HG03354 (cell line): ENCODE results near the gene ZBTB7A.

ENCODE experiments used
- ATAC-seq: cut with Tn5 transposase; IDR thresholded peaks from one replicate; pipeline ENCODE4 v1.9.1; 2021; ENCODE audit warnings: mild to moderate bottlenecking; ENCODE audit not compliant: unreplicated experiment, poor library complexity, severe bottlenecking

The ZBTB7A gene

DNA sequence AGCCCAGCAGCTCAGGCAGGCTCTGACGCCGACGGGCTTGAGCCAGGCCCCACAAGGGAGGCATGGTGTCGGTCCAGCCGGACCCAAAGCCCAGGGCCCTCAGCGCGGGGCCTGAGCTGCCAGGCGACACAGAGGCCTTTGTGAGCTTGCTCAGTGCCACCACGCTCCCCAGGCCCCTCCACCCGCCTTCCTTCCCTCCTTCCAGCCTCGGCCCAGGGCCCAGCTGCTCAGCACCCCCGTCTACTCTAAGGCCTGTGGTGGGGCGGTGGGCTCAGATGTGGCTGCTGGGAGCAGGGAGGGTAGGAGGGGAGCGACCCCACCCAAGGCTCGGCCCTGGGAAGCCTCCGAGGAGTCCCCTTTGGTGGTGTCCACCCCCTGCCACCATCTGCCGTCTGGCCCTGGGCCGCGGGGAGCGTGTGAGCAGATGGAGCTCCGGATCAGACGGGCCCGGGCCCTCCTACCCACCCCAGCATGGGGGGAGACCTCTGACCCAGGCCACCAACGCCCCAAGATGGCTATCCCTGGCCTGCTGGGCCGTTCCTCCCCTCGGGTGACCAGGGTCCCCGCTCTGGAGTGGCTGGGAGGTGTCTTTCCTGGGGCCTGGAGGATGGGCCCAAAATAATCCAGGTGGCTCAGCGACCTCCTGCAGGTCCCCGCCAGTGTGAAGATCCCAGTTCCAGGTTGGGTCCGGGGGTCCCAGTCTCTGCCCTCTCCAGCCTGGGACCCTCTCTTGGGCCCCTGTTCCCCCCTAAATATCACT, 7.8 kb downstream of the ZBTB7A start:
- no peak for ATAC-seq

DNA sequence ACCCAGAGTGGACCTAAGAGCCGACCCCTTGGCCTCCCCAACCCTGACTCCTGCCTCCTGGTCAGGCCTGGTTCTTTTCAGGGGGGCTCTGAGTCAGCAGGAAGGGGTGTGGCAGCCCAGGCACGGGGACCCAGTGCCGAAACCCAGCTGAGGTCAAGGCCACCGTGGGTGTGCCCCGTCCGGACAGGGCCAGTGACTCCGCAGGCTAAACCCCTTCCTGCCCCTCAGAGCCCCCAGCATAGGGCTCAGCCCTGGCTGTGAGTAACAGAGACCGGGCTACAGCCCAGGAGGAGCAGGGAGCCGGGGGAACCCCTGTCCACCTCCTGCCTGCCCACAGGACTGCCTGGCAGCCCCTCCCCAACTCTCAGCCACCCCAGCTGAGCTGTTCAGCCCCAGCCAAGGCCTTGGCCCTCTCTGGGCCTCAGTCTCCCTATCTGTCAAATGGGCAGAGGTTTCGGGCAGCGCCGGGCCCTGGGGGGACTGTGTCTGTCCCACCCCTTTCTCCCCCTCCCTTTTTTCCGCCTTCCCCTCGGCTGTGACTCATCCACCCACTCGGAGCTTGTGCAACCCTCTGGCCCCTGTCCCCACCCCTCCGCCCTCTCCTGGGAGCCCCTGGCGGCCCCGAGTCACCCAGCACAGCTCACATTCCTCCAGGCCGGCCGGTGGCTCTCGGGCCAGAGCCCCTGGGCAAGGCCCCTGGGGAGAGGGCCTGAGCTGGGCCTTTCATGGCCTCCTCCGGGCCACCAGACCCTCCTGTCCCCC, 8.6 kb downstream of the ZBTB7A start:
- no peak for ATAC-seq

DNA sequence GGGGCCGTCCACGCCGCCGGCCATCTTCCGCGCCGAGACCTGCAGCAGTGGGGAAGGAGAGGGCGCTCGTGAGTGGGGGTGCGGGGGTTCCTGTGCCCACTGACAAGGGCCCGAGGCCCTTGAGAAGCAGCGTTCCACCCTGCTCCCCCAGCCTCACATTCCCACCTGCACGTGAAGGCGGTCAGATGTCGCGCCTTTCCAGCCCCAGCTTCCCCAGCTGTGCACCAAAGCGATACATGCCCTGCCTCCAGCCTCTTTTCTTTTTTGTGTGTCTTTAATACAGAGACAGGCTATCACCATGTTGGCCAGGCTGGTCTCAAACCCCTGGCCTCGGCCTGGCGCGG, 11.5 kb downstream of the ZBTB7A start:
- no peak for ATAC-seq

DNA sequence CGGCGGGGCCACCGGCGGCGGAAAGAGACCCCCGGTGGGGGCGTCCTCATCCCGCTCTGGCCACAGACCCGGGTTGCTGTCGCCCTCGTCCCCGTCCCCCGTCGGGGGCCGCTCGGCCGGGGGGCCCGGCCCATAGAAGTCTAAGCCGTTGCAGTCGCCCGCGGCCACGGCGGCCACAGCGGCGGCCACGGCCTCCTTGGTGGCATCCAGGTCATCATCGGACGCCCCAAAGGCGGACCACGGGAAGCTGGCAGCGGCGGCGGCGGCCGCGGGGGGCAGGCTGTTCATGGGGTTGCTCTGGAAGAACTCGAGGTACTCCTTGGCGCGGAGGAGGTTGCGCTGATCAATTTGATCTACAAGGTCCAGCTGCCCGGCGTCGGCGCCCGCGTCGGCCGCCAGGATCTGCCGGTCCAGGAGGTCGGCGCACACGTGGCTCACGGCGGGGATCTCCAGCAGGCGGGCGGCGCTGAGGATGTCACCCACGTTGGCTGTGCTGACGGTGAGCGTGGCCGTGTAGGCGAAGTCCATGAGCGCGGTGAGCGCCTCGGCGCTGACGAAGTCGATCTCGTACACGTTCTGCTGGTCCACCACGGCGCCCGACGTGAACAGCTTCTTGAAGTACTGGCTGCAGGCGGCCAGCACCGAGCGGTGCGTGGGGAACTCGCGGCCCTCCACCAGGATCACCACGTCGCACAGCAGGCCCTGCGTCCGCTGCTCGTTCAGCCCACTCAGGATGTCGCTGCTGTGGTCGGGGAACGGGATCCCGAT, 12.1 kb downstream of the ZBTB7A start:
- ATAC-seq = no peak

DNA sequence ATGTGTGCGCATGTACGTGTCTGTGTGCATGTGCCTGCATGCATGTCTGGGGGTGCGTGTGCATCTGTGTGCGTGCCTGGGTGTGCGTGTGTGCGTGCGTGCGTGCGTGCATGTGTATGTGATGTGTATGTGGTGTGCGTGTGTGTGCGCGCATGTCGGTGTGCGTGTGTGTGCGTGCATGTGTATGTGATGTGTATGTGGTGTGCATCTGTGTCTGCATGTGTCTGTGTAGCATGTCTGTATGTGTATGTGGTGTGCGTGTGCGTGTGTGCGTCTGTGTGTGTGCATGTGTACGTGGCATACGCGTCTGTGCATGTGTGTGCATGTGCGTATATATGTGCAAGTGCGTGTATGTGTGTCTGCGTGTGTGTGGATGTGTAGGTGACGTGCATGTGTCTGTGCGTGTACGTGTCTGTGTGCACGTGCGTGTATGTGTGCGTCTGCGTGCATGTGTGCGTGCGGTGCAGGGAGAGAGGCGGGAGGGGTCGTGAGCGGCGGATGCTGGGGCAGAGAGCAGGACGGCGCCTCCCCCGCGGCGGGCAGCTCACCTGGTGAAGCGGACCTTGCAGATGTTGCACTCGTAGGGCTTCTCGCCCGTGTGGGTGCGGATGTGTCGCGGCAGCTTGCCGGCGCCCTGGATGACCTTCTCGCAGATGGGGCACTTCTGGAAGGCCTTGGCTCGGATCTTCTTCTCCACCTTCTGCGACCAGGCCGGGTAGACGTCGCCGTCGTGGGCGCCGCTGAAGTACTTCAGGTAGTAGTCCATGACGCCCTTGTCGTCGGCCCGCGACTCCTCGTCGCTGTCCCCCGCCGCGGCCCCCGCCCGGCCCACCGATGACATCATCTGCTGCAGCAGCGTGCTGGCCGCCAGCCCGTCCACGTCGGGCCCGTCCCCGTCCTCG, 13.0 kb downstream of the ZBTB7A start:
- ATAC-seq = no peak

GRCh38 chr19:4052993-4053422, 13.7 kb downstream of the ZBTB7A start:
- no peak for ATAC-seq

DNA sequence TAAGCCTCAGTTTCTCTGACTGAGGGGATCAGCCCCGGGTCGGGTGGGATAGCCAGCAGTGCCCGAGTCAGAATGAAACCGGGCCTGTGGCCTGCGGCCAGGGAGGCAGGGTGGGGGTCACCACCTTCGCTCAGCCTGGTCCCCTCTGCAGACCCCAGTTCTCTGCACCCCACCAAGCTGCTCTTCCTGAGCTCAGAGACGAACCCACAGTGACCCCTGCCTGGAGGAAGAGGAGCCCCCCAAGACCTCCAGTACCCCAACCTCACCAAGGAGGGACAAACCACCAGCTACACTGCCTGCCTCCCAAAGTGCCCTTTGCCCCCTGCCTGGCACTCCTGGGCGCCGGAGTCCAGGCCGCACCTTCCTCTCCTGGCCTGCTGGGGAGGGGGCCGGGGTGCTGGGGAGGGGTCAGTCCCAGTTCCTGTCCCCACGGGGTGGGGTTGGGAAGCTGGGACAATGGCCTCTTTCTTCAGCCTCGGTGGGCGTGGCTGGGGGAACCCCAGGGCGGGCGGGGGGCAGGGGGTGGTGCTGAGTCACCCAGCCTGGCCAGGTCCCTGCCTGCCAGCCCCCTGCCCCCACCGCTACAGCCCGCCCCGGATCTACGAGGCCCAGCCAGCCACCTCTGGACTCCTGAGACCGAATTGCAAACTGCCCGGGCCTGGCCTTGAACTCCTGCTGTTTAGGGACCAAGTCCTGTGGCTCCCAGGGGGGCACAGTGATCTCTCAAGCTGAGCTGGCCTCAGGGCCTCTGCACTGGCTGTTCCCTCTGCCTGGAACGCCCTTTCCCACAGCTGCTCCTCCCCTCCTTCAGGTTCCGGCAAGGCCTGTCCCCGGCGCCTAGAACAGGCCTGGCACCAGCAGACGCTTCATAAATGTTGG, 14.3 kb downstream of the ZBTB7A start:
- no peak for ATAC-seq

DNA sequence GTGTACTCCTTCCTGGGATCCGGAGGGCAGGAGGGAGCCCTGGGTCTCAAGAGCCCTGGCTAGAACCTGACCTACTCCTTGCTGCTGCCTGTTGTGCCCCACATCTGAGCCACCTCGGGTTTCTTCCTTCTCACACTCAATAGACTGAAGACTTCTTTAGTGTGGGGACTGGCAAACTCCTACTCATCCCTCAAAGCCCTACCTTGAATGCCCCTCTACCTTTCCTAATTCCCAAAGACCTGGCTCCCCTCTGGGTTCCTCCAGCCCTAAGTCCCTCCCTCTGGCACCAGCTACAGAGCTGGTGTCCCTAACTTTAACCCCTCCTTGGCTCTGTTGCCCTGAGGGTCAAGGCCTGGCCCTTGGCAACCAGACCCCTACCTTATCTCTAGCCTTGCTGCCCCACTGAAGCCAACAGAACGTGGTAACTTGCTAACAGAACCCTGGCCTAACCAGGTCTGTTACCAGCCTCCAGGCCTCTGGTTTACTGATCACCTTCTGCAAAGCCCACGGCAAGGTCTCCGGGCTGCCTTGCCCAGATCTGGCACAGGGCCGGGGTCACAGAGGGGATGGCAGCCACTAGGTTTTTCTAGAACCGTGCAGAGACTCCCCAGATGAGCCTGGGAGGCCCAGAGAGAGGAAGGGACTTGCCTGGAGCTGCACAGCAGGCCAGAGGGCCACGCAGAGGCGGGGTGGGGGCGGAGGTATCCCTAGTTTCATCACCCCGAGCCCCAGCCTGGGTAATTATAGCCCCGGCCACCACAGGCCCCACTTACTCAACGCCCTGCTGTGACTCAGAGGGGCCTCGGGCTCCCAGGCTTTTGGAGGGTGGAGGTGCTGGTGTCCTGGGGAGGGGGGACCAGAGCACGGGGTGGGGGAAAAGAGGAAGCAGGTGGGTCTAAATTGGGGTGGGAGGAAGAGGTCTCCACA, 15.3 kb downstream of the ZBTB7A start:
- no peak for ATAC-seq

GRCh38 chr19:4049432-4049831, 17.3 kb downstream of the ZBTB7A start:
- ATAC-seq = no peak

GRCh38 chr19:4046946-4047683, 19.6 kb downstream of the ZBTB7A start:
- no peak for ATAC-seq

DNA sequence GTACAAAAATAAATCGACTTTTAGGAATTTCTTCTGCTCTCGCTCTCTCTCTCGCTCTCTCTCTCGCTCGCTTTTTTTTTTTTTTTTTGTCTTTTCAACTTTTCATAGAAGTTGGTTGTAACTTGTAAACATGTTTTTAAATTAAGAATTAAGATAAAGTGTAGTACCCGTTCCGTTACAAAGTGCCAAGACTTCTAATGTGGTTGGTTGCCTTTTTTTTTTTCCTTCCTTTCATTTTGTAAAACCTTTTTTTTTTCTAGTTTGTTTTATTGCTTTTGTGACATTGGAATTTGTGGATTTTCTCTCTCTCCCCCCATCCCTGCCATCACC, 20.4 kb downstream of the ZBTB7A start:
- no peak for ATAC-seq

- no peak for ATAC-seq
These were observed 20.9 kb downstream of the ZBTB7A start for GRCh38 chr19:4045597-4046361.

DNA sequence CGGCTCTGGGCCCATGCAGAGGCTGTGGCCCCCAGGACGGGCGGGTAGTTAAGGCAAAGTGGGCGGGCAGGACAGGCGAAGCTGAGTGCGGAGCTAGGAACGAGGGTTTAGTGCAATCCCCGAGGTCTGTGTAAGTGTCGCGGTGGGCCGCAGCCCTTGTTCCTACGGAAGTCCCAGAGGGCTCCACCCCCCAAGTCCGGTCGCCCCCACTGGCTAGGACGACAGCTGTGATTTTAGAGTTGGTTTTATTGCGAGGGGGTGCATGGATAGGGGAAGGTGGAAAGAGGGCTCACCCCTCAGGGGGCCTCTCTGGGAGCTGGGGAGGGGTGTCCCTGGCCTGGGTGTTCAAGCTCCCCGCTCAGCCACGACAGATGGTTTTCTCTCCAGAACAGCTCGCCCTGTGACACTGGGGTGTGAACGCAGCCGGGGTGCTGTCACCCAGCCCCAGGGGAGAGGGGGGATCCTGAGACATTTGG, 21.7 kb downstream of the ZBTB7A start:
- no peak for ATAC-seq

DNA sequence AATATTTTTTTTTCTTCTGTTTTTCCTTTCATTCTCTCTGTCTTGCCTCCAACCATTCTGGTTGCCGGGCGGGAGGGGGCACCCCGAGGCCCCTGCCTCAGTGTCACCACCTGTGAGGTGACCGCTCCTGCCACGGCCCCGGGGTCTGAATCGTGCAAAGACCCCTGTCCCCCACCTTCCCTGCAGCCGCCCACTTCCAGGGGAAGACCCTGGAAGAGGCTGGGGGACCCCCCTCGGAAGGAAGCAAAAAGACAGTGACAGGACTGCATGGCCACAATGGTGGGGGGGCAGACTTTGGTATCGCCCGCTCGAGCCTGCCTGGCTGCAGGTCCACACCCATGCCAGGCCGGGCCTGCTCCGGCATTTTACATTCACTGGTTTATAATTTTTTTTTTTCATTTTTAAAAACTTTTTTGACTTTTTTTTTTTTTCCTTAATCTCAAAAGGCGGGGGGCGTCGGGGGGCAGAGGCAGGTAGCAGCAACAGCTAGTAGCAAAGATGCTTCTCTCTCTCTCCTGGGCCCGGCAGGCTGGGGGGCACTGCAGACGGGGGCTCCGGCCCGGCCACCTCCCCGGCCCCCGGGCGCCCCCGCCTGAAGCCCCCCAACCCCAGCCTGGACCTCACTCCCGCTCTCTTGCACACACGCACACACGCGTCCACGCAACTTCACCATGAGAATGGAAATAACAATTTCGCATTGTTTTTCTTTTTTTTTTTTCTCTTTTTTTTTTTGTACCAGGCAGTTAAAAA, 22.6 kb downstream of the ZBTB7A start:
- no peak for ATAC-seq

GRCh38 chr19:4043401-4043800, 23.3 kb downstream of the ZBTB7A start:
- ATAC-seq = no peak

DNA sequence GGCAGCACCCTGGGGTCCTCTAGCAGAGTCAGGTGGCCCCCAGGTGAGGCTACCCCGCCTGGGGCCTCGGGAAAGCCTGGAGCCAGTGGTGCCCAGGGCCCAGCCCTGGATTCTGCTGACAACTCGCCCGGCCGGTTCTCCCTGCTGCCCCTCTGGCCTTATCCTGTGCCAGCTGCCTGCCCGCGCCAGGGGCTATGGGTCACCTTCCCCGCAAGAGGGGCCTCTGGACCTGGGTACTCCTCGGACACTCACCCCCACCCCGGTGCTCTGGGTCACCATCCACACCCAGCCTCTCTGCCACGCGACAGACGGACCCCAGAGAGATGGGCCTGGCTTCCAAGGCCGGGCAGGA, 24.0 kb downstream of the ZBTB7A start:
- ATAC-seq = no peak
